Peyer's patch (tissue), 4 donors: ENCODE results near the gene MYLK4. TPM values are rescaled to one million over a fixed set of nuclear protein-coding genes. Genes with fewer than 3 reads are reported as not detected.

Experiments used
- DNase-seq, 3 donors: peaks; one replicate each; pipeline ENCODE4 v3.0.0-alpha.2; 2017 to 2019
- H3K27ac ChIP-seq, 4 donors: fragments of 200-600 bp; sonication (generic); one replicate each; pipeline ENCODE4 v1.5.1; 2016 to 2019
- H3K27me3 ChIP-seq, 2 donors: fragments of 200-600 bp; sonication (generic); one replicate each; pipeline ENCODE4 v1.5.1; 2019
- H3K36me3 ChIP-seq, 3 donors: fragments of 200-600 bp; sonication (generic); one replicate each; pipeline ENCODE4 v1.5.1; 2016 to 2019
- H3K4me1 ChIP-seq, 4 donors: fragments of 200-600 bp; sonication (generic); one replicate each; pipeline ENCODE4 v1.5.1; 2016 to 2019
- H3K4me3 ChIP-seq, 4 donors: fragments of 200-600 bp; sonication (generic); 1 replicate in 3 of 4; 2 replicates in 1 of 4; pipeline ENCODE4 v1.5.1; 2016 to 2019; ENCODE audit warnings: mild to moderate bottlenecking in 1 of 4
- H3K9me3 ChIP-seq, 4 donors: fragments of 200-600 bp; sonication (generic); one replicate each; pipeline ENCODE4 v1.5.1; 2016 to 2019; ENCODE audit warnings: mild to moderate bottlenecking in 1 of 4
- POLR2A ChIP-seq, 2 donors: fragments of 450-650 bp; IDR thresholded peaks; one replicate each; pipeline ENCODE4 v1.5.1; 2017; ENCODE audit warnings: antibody characterized with exemption in 2 of 2, mild to moderate bottlenecking in 2 of 2, moderate library complexity in 2 of 2
- total RNA-seq, 4 donors: library from RNA; depleted of rRNA; stranded (reverse); fragments of >200 nt; gene quantifications; one replicate each; pipeline ENCODE4 v1.1.0, GENCODE V29; 2016
- TF ChIP-seq, protein P1 (sequence below), 6 experiments: fragments of 450-650 bp in 4 of 6; fragments of 200-600 bp in 2 of 6; sonication (generic) in 1 of 6; IDR thresholded peaks; one replicate each; pipeline ENCODE4 v1.5.1; 2017 to 2019; ENCODE audit warnings: antibody characterized with exemption in 6 of 6, mild to moderate bottlenecking in 3 of 6, moderate library complexity in 1 of 6

MYLK4 gene
- total RNA-seq, 4 donors from 2014 or later, result 0.35 to 2.4 (median 0.81) TPM

DNA sequence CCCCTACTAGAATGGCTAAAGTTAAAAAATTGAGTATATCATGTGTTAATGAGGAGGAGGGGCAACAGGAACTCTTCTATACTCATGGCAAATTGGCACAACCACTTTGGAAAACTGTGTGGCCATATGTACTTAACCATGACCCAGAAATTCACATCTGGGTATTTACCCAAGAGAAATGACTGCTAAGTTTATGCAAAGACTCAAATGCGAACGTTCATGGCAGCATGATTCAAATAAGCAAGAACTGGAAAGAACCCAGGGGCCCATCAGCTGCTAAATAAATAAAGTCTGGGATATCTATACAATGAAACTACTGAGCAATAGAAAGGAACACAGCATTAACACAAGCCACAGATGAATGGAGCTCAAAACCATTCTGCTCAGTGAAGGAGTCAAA, 107.6 kb downstream of the MYLK4 start:
- no peaks in the 10 kb centered on the region for H3K27me3 ChIP-seq

DNA sequence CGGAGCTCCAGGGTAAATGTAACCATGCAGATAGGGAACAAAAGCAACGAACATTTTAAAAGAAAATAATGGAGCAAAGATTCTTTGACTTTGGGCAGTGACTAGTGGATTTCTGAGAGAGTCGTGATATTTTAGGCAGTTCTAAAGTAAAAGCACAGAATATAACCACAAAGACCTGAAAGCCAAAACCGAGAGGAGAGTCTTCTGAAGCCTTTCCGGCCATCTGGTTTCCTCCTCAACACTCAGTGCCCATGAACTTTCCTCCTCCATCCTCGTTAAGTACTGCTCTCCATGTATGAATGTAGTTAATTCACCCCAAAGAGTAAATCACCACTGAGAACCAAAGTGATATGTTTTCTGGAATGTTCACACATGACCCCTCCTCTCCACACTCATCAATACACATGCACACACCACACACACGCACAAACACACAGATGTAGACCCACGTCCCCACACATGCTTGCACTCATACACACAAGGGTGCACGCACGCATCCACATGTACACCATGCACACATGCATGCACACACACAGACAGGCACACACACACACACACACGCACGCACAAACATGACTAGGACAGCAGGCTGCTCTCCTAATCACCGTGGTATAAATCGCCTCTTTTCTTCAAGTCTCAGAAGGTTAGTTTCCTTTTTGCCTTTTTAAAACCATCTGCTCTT, 109.5 kb downstream of the MYLK4 start:
- Histone ChIP-seq H3K4me1 (no peaks in the 10 kb centered on the region), H3K27ac (no peak overlapping the region), H3K36me3 (no peaks in the 10 kb centered on the region), H3K9me3 (no peaks in the 10 kb centered on the region), H3K4me3 (no peak overlapping the region), H3K27me3 (no peaks in the 10 kb centered on the region)
- DNase-seq, result no peak
- no peak for TF ChIP-seq POLR2A (IDR thresholded peaks at IDR 0.05)
- TF ChIP-seq, protein P1, sequence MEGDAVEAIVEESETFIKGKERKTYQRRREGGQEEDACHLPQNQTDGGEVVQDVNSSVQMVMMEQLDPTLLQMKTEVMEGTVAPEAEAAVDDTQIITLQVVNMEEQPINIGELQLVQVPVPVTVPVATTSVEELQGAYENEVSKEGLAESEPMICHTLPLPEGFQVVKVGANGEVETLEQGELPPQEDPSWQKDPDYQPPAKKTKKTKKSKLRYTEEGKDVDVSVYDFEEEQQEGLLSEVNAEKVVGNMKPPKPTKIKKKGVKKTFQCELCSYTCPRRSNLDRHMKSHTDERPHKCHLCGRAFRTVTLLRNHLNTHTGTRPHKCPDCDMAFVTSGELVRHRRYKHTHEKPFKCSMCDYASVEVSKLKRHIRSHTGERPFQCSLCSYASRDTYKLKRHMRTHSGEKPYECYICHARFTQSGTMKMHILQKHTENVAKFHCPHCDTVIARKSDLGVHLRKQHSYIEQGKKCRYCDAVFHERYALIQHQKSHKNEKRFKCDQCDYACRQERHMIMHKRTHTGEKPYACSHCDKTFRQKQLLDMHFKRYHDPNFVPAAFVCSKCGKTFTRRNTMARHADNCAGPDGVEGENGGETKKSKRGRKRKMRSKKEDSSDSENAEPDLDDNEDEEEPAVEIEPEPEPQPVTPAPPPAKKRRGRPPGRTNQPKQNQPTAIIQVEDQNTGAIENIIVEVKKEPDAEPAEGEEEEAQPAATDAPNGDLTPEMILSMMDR (IDR thresholded peaks at IDR 0.05), result no peak

More for the DNA sequence above, 107.6 kb downstream of the MYLK4 start:
- Histone ChIP-seq H3K4me3 (no peak overlapping the region), H3K27ac (no peak overlapping the region), H3K4me1 (no peaks in the 10 kb centered on the region), H3K9me3 (no peaks in the 10 kb centered on the region), H3K36me3 (no peaks in the 10 kb centered on the region)
- TF ChIP-seq POLR2A (IDR thresholded peaks at IDR 0.05), result no peak
- TF ChIP-seq, protein P1 (IDR thresholded peaks at IDR 0.05), result no peak
- no peak for DNase-seq

DNA sequence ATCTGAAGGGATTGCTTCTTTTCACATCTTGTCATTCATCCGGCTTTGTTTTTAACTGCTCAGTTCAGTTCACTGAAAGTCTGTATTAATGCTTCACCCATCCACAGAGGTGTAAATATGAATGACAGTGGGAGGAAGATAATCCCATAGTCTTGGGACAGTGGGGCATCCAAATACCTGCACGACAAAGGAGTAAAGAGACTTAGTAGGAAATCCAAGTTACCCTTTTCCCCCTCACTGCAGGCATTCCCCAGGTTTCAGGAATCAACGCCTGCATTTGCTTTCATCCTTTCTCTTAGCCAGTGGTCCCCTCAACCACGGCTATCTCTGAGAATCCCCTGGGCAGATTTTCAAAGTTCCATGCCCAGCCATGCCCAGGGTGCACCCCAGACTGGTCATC, 110.2 kb downstream of the MYLK4 start:
- no peak for DNase-seq
- Histone ChIP-seq H3K36me3 (no peaks in the 10 kb centered on the region), H3K9me3 (no peaks in the 10 kb centered on the region), H3K27ac (no peak overlapping the region), H3K4me3 (no peak overlapping the region), H3K27me3 (no peaks in the 10 kb centered on the region), H3K4me1 (no peaks in the 10 kb centered on the region)
- no peak for TF ChIP-seq POLR2A (IDR thresholded peaks at IDR 0.05)
- TF ChIP-seq, protein P1 (IDR thresholded peaks at IDR 0.05), result no peak

- H3K27me3 ChIP-seq, result no peaks in the 10 kb centered on the region
Observed at GRCh38 chr6:2639896-2640295, 110.8 kb downstream of the MYLK4 start.

DNA sequence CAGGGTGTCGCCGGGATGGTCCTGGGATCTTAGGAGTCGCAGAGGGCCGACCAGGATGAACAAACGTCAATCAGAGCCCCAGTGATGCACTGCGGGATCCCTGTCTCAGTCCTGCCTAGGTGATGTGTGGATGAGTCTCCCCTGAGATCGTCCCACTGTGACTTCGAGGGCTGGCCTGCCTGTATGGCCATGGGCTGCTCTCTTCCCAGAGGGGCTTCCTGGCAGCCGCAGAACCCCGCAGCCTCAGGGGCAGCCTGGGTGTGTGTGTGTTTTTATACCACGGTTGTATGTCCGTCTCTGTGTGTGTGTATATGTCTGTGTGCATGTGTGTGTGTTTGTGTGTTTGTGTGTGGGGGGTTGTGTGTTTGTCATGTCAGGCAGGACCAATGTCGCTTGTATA, 111.6 kb downstream of the MYLK4 start:
- Histone ChIP-seq H3K27ac (no peak overlapping the region), H3K27me3 (no peaks in the 10 kb centered on the region), H3K9me3 (no peaks in the 10 kb centered on the region), H3K4me1 (peaks cover 0 to 6% (median 3%) of the 10 kb centered on the region in 4 donors), H3K4me3 (no peak overlapping the region), H3K36me3 (no peaks in the 10 kb centered on the region)
- TF ChIP-seq, protein P1 (IDR thresholded peaks at IDR 0.05), result no peak
- no peak for TF ChIP-seq POLR2A (IDR thresholded peaks at IDR 0.05)
- DNase-seq, result no peak

More at GRCh38 chr6:2639896-2640295, 110.8 kb downstream of the MYLK4 start:
- Histone ChIP-seq H3K4me3 (no peak overlapping the region), H3K36me3 (no peaks in the 10 kb centered on the region), H3K9me3 (no peaks in the 10 kb centered on the region), H3K27ac (no peak overlapping the region), H3K4me1 (no peaks in the 10 kb centered on the region)
- no peak for DNase-seq
- TF ChIP-seq POLR2A (IDR thresholded peaks at IDR 0.05), result no peak
- TF ChIP-seq, protein P1 (IDR thresholded peaks at IDR 0.05), result no peak
